GM12874 (cell line): ENCODE data around the gene FERMT2.

Experiments
- CTCF ChIP-seq: IDR thresholded peaks from 2 replicates; pipeline ENCODE4 v1.5.1; 2011; ENCODE audit warnings: low read depth, mild to moderate bottlenecking, control low read depth, low read length, moderate library complexity; ENCODE audit not compliant: insufficient read depth

FERMT2 gene

GRCh38 chr14:52875707-52876106 is 75.1 kb downstream of the FERMT2 start:
- no peak for TF ChIP-seq CTCF

- TF ChIP-seq CTCF: no peak
These were observed 76.5 kb downstream of the FERMT2 start for GRCh38 chr14:52874389-52874788.

- TF ChIP-seq CTCF: no peak
These were observed 77.2 kb downstream of the FERMT2 start for GRCh38 chr14:52873694-52874093.

GRCh38 chr14:52873065-52873464 is 77.8 kb downstream of the FERMT2 start:
- no peak for TF ChIP-seq CTCF

GRCh38 chr14:52871606-52872005 is 79.2 kb downstream of the FERMT2 start:
- no peak for TF ChIP-seq CTCF

- no peak for TF ChIP-seq CTCF
These were observed 81.8 kb downstream of the FERMT2 start for GRCh38 chr14:52868911-52869618.

- no peak for TF ChIP-seq CTCF
These were observed 87.5 kb downstream of the FERMT2 start for GRCh38 chr14:52863334-52863700.
